Stimulated activated memory B cell treated with anti-CD40 and anti-IgM and Interleukin-4, amounts not matched to agents 10 μg/mL and 1 μg/mL and 100 μg/mL, for 72 hours (primary cell): Measurements from ENCODE around the gene ALDH1B1.
"Not testable (repeated sequence)": the region's sequence is repeated elsewhere in the genome, so short reads cannot be mapped to it uniquely, and the experiment has no call there.

Experiments
- ATAC-seq: fragments of 150-1000 bp; cut with Tn5 transposase; 2 replicates; pipeline ENCODE4 v1.10.0; 2021
- H3K27ac Mint-ChIP-seq: one replicate; pipeline ENCODE4 v1.8.0; 2022; ENCODE audit warnings: mild to moderate bottlenecking, mixed read lengths
- H3K27me3 Mint-ChIP-seq: one replicate; pipeline ENCODE4 v1.8.0; 2022; ENCODE audit warnings: mixed read lengths
- H3K36me3 Mint-ChIP-seq: one replicate; pipeline ENCODE4 v1.8.0; 2022; ENCODE audit warnings: mixed read lengths
- H3K4me1 Mint-ChIP-seq: one replicate; pipeline ENCODE4 v1.8.0; 2022; ENCODE audit warnings: mixed read lengths
- H3K4me3 Mint-ChIP-seq: one replicate; pipeline ENCODE4 v1.8.0; 2022; ENCODE audit warnings: mild to moderate bottlenecking, moderate library complexity, mixed read lengths
- H3K9me3 Mint-ChIP-seq: one replicate; pipeline ENCODE4 v1.8.0; 2022; ENCODE audit warnings: mixed read lengths

Gene ALDH1B1

GRCh38 chr9:38374847-38375571, 17.5 kb upstream of the ALDH1B1 start:
- H3K4me1 Mint-ChIP-seq = no peaks in the 10 kb centered on the region
- no peak overlapping the region for H3K27ac Mint-ChIP-seq
- no peak overlapping the region for H3K4me3 Mint-ChIP-seq
- no peaks in the 10 kb centered on the region for H3K36me3 Mint-ChIP-seq
- peaks cover 43% of the 10 kb centered on the region for H3K27me3 Mint-ChIP-seq
- no peak for ATAC-seq
- no peaks in the 10 kb centered on the region for H3K9me3 Mint-ChIP-seq

DNA sequence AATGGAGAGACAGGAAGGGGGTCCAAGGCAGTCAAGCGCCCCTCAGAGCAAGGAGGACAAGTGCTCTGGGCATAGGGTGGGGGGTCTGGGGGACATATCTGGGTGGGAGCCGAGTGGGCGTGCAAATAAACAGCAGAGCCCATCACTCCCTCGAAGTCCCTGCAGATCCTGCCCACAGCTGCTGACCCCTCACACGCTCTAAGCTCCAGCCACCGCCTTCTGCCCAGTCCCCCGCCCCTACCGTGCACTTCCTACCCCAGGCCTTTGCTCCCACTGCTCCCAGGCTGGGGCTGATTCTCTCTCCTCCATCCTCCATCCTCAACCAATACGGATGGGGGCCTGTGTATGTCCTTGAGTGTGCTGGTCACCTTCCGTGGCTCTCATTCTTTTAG, 16.9 kb upstream of the ALDH1B1 start:
- H3K9me3 Mint-ChIP-seq = no peaks in the 10 kb centered on the region
- H3K27ac Mint-ChIP-seq = no peak overlapping the region
- ATAC-seq = no peak
- H3K27me3 Mint-ChIP-seq = peaks cover 37% of the 10 kb centered on the region
- H3K36me3 Mint-ChIP-seq = no peaks in the 10 kb centered on the region
- H3K4me1 Mint-ChIP-seq = no peaks in the 10 kb centered on the region
- no peak overlapping the region for H3K4me3 Mint-ChIP-seq

GRCh38 chr9:38376021-38376670, 16.4 kb upstream of the ALDH1B1 start:
- H3K9me3 Mint-ChIP-seq = no peaks in the 10 kb centered on the region
- no peaks in the 10 kb centered on the region for H3K4me1 Mint-ChIP-seq
- H3K27ac Mint-ChIP-seq = no peak overlapping the region
- no peak for ATAC-seq
- H3K36me3 Mint-ChIP-seq = no peaks in the 10 kb centered on the region
- no peak overlapping the region for H3K4me3 Mint-ChIP-seq
- H3K27me3 Mint-ChIP-seq = peaks cover 31% of the 10 kb centered on the region

GRCh38 chr9:38377336-38378083, 15.0 kb upstream of the ALDH1B1 start:
- H3K36me3 Mint-ChIP-seq, ATAC-seq, H3K4me1 Mint-ChIP-seq, H3K9me3 Mint-ChIP-seq, H3K27ac Mint-ChIP-seq, H3K4me3 Mint-ChIP-seq: not testable (repeated sequence)
- peaks cover 19% of the 10 kb centered on the region for H3K27me3 Mint-ChIP-seq

- no peak for ATAC-seq
- Mint-ChIP-seq H3K27ac (no peak overlapping the region), H3K4me3 (no peak overlapping the region)
Measured at GRCh38 chr9:38380230-38380871, 12.2 kb upstream of the ALDH1B1 start.

GRCh38 chr9:38380872-38381534, 11.5 kb upstream of the ALDH1B1 start:
- Mint-ChIP-seq H3K36me3 (peaks cover 4% of the 10 kb centered on the region), H3K4me3 (no peak overlapping the region), H3K27ac (no peak overlapping the region), H3K27me3 (peaks cover 21% of the 10 kb centered on the region), H3K4me1 (no peaks in the 10 kb centered on the region), H3K9me3 (peaks cover 10% of the 10 kb centered on the region)
- ATAC-seq = no peak

More at GRCh38 chr9:38380230-38380871, 12.2 kb upstream of the ALDH1B1 start:
- Mint-ChIP-seq H3K9me3 (peaks cover 7% of the 10 kb centered on the region), H3K27me3 (peaks cover 27% of the 10 kb centered on the region), H3K4me1 (no peaks in the 10 kb centered on the region), H3K36me3 (peaks cover 4% of the 10 kb centered on the region)

DNA sequence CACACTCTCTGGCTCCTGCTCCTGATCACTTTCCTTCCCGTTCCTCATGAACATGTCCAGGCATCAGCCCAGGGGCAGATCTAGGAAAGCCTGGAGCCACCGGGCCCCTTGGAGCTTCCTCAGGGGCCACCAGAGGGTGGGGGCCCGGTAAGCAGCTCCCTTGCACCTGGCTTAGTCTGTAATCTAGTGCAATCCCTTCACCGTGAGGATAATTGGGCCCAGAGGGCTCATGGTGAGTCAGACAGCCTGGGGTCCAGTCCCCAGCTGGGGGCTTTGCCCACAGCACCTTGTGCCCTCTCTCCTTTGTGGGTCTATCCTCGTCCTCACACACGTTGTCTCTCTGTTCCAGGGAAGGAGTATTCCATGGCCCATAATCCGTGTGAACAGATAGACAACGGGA, 10.4 kb upstream of the ALDH1B1 start:
- no peak overlapping the region for H3K4me3 Mint-ChIP-seq

DNA sequence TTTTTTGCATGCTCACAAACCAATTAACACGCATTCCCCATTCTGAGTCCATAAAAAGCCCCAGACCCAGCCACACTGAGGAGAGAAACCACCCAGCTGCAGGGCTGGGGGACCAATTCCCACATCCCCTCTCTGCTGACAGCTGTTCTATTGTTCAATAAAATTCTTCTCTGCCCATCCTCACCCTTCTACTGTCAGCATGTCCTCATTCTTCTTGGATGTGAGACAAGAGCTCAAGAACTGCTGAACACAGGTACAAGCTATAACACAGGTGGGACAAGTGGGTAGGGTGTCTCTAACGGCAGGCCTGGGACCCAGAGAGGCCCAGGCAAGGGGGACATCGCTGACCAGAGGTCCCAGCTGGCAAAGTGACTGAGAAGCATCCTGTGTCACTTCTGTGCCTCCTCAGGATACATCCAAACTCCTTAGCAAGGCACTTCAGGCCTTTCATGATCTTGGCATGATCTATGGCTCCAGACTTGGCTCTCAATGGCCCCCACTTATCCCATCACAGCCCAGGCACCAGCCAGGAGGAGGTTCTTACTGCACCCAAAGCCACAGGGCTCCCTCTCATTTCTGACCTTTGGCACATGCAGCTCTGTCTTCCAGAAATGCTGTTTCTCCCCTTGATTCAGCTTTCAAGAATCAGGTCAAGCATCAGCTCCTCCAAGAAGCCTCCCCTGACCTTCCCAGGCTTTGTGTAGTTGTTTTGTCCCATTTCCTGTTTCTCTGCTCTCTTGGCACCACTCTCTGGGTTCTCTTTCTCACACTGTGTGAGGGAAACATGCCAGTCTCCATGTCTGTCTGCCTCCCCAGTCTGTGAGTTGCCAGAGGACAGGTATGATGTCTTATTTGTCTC, 7.3 kb upstream of the ALDH1B1 start:
- peaks cover 16% of the 10 kb centered on the region for H3K27me3 Mint-ChIP-seq
- peaks cover 4% of the 10 kb centered on the region for H3K36me3 Mint-ChIP-seq
- no peak for ATAC-seq
- H3K4me3 Mint-ChIP-seq = no peak overlapping the region
- H3K27ac Mint-ChIP-seq = no peak overlapping the region
- peaks cover 10% of the 10 kb centered on the region for H3K9me3 Mint-ChIP-seq
- H3K4me1 Mint-ChIP-seq = no peaks in the 10 kb centered on the region

More for the DNA sequence above, 10.4 kb upstream of the ALDH1B1 start:
- Mint-ChIP-seq H3K27me3 (peaks cover 16% of the 10 kb centered on the region), H3K27ac (no peak overlapping the region), H3K9me3 (peaks cover 10% of the 10 kb centered on the region), H3K4me1 (no peaks in the 10 kb centered on the region), H3K36me3 (peaks cover 4% of the 10 kb centered on the region)
- ATAC-seq = no peak

GRCh38 chr9:38385896-38386295, 6.6 kb upstream of the ALDH1B1 start:
- peaks cover 16% of the 10 kb centered on the region for H3K27me3 Mint-ChIP-seq

DNA sequence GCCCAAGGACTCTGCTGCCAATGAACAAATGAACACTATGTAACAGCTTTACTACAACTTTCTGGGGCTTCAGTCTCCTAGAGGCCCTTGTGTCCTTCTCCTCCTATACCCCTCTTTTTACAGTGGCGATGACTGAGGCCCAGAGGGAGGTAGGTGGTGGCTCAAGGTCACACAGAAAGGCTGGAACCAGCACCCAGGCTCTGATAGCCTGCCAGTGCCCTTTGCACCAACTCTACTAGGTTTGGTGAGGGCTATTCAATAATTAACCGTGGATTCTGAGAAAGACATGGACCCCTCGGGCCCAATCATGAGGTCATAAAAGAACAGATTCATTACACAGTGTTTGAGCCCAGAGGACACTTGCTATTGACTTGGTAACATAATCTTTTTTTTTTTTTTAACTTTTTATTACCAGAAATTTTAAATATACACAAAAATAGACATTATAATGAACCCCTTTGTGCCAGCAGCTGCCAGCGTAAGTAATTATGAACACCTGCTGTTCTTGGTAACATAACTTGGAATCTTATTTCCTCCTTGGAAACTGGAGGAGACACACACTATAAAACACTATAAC, 6.1 kb upstream of the ALDH1B1 start:
- ATAC-seq = no peak
- H3K27me3 Mint-ChIP-seq = peaks cover 16% of the 10 kb centered on the region
- H3K4me3 Mint-ChIP-seq = no peak overlapping the region
- no peak overlapping the region for H3K27ac Mint-ChIP-seq
- H3K4me1 Mint-ChIP-seq = no peaks in the 10 kb centered on the region
- peaks cover 10% of the 10 kb centered on the region for H3K9me3 Mint-ChIP-seq
- H3K36me3 Mint-ChIP-seq = peaks cover 4% of the 10 kb centered on the region

More at GRCh38 chr9:38385896-38386295, 6.6 kb upstream of the ALDH1B1 start:
- Mint-ChIP-seq H3K27ac (no peak overlapping the region), H3K9me3 (peaks cover 10% of the 10 kb centered on the region), H3K4me1 (no peaks in the 10 kb centered on the region), H3K4me3 (no peak overlapping the region), H3K36me3 (peaks cover 4% of the 10 kb centered on the region)
- no peak for ATAC-seq

- Mint-ChIP-seq H3K4me3 (no peak overlapping the region), H3K9me3 (peaks cover 10% of the 10 kb centered on the region), H3K27ac (no peak overlapping the region), H3K36me3 (peaks cover 4% of the 10 kb centered on the region), H3K4me1 (peaks cover 3% of the 10 kb centered on the region), H3K27me3 (peaks cover 16% of the 10 kb centered on the region)
- no peak for ATAC-seq
Measured at GRCh38 chr9:38387066-38387465, 5.4 kb upstream of the ALDH1B1 start.

DNA sequence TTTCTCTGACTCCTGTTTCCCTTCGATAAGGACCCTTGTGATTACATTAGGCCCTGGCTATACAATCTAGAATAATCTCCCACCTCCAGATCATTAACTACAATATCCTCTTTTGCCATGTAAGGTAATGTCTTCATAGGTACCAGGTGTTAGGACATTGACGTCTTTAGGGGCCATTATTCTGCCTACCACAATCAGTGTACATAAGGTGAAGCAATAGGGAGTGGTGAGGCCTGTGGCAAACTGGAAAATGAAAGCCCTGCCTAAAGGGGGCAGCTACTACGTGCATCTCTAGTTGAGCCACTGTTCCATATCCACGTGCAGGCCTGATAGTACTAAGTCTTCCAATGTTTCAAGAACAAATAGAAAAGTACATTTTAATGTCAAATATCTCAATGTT, 4.8 kb upstream of the ALDH1B1 start:
- Mint-ChIP-seq H3K27me3 (peaks cover 16% of the 10 kb centered on the region), H3K4me1 (peaks cover 8% of the 10 kb centered on the region), H3K27ac (no peak overlapping the region), H3K4me3 (no peak overlapping the region), H3K9me3 (peaks cover 10% of the 10 kb centered on the region), H3K36me3 (peaks cover 4% of the 10 kb centered on the region)
- no peak for ATAC-seq

GRCh38 chr9:38388283-38389223, 3.9 kb upstream of the ALDH1B1 start:
- Mint-ChIP-seq H3K4me1 (peaks cover 16% of the 10 kb centered on the region), H3K4me3 (no peak overlapping the region), H3K36me3 (peaks cover 4% of the 10 kb centered on the region), H3K27me3 (peaks cover 16% of the 10 kb centered on the region), H3K27ac (no peak overlapping the region), H3K9me3 (peaks cover 10% of the 10 kb centered on the region)
- ATAC-seq = no peak
